ENCODE results near the gene TMCC1.

TMCC1 gene

DNA sequence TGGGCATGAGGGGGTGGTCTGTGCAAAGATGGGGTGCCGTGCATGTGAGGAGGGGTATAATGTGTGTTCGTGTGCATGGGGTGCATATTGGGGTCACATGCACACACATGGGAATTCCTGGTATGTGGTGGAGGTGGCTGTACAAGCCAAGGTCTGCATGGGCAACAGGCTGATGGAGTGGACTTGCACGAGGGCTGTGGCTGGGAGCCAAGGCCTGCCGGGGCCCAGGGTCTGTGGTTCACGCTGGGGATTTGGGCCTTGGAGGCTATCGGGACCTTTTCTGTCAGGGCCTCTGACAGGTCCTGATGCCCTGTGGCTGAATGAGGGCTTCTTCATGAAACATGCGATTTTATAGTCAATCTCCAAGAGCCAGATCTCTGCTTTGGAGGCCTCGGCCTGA lies 277.2 kb downstream of the TMCC1 start:
- in situ Hi-C loops (cut with MboI; ENCODE audit: low pct_unique_long_range_greater_than_20kb, low sequenced_read_pairs, unreplicated experiment): no loop called here
- DNase-seq (ENCODE audit: low spot score): no peak
- TF ChIP-seq, protein P1, sequence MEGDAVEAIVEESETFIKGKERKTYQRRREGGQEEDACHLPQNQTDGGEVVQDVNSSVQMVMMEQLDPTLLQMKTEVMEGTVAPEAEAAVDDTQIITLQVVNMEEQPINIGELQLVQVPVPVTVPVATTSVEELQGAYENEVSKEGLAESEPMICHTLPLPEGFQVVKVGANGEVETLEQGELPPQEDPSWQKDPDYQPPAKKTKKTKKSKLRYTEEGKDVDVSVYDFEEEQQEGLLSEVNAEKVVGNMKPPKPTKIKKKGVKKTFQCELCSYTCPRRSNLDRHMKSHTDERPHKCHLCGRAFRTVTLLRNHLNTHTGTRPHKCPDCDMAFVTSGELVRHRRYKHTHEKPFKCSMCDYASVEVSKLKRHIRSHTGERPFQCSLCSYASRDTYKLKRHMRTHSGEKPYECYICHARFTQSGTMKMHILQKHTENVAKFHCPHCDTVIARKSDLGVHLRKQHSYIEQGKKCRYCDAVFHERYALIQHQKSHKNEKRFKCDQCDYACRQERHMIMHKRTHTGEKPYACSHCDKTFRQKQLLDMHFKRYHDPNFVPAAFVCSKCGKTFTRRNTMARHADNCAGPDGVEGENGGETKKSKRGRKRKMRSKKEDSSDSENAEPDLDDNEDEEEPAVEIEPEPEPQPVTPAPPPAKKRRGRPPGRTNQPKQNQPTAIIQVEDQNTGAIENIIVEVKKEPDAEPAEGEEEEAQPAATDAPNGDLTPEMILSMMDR (IDR thresholded peaks at IDR 0.05; ENCODE audit: extremely low read depth, insufficient read depth, missing control alignments): no peak

DNA sequence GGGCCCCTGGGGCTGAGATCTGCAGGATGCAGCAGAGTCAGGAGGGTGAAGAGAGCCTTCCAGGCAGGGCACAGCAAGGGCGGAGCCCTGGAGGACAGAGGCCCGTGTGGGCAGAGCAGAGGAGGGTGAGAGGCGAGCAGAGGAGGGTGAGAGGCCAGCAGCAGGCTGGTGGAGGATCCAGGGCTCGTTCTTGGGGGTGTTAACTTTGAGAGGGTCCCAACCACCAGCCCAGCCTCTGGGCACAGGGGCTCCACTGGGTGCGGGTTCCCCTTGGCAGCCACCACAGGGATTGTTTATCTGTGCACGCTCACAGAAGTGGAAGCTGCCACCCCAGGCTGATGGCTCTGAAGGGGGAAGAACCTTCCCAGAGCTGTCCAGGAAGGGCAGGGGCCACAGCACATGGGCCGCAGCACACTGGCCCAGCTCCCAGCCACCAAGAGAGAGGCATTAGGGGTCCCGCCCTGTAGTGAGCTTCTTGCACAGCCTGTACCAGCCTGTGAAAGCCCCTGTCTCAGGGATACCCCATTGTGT lies 277.7 kb downstream of the TMCC1 start:
- no peak for DNase-seq (ENCODE audit: low spot score)
- TF ChIP-seq, protein P1 (IDR thresholded peaks at IDR 0.05; ENCODE audit: extremely low read depth, insufficient read depth, missing control alignments): no peak
- in situ Hi-C loops (cut with MboI; ENCODE audit: low pct_unique_long_range_greater_than_20kb, low sequenced_read_pairs, unreplicated experiment): no loop called here

DNA sequence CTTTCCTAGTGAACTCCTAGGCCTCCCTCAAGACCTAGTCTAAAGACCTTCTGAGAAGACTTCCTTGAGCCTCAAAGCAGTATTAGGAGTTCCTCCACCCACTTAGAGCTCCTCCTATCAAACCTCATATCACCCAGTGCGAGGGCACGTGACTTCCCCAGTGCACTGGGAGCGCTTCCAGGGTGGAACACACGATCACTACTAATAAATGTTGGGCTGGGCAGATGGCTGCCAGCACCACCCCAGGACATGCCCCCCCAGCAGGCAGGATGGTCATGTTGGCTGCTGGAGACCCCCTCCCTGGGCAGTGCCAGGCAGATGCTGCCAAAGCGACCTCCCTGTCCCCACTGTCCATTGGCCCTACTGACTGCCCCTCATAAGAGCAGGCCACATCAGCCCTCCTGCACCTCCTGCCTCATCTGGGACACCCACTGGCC lies 278.6 kb downstream of the TMCC1 start:
- in situ Hi-C loops (cut with MboI; ENCODE audit: low pct_unique_long_range_greater_than_20kb, low sequenced_read_pairs, unreplicated experiment): no loop called here
- TF ChIP-seq, protein P1 (IDR thresholded peaks at IDR 0.05; ENCODE audit: extremely low read depth, insufficient read depth, missing control alignments): no peak
- no peak for DNase-seq (ENCODE audit: low spot score)

DNA sequence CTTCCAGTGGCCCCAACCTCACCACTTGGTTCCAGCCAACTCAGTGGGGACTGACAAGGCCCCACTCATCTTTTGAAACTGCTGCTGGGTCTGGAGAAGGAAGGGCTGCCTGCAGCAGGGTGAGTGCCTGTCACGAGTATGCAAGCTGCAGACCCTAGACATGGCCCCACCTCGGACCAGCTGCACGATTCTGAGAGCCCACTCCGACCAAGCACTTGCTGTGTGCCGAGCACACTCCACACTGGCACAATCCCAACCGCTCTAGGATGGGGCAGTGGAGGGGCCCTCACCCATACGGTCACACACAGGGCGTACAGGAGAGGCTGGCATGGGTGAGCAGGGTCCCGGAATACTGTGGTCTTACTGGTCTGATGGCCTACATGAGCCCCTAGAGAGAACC lies 279.1 kb downstream of the TMCC1 start:
- DNase-seq (ENCODE audit: low spot score): no peak
- TF ChIP-seq, protein P1 (IDR thresholded peaks at IDR 0.05; ENCODE audit: extremely low read depth, insufficient read depth, missing control alignments): no peak
- in situ Hi-C loops (cut with MboI; ENCODE audit: low pct_unique_long_range_greater_than_20kb, low sequenced_read_pairs, unreplicated experiment): no loop called here

DNA sequence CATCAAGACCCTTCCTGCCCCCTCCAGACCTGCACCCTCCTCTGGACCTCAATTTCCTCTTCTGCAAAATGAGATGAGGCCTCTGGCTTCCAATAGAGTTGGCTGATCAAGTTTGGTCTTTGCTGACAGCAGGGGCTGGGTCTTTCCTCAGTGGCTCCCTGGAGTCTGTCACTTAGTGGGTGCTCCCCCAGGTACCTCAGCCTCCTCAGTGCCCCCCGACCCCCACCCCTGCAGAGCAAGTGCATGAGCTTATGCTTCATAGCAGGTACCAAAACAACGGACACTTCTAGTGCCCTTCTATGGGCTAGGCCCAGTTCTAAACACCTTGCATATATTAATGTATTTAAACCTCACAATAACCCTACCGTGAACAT lies 280.2 kb downstream of the TMCC1 start:
- no peak for DNase-seq (ENCODE audit: low spot score)
- TF ChIP-seq, protein P1 (IDR thresholded peaks at IDR 0.05; ENCODE audit: extremely low read depth, insufficient read depth, missing control alignments): no peak
- in situ Hi-C loops (cut with MboI; ENCODE audit: low pct_unique_long_range_greater_than_20kb, low sequenced_read_pairs, unreplicated experiment): no loop called here

DNA sequence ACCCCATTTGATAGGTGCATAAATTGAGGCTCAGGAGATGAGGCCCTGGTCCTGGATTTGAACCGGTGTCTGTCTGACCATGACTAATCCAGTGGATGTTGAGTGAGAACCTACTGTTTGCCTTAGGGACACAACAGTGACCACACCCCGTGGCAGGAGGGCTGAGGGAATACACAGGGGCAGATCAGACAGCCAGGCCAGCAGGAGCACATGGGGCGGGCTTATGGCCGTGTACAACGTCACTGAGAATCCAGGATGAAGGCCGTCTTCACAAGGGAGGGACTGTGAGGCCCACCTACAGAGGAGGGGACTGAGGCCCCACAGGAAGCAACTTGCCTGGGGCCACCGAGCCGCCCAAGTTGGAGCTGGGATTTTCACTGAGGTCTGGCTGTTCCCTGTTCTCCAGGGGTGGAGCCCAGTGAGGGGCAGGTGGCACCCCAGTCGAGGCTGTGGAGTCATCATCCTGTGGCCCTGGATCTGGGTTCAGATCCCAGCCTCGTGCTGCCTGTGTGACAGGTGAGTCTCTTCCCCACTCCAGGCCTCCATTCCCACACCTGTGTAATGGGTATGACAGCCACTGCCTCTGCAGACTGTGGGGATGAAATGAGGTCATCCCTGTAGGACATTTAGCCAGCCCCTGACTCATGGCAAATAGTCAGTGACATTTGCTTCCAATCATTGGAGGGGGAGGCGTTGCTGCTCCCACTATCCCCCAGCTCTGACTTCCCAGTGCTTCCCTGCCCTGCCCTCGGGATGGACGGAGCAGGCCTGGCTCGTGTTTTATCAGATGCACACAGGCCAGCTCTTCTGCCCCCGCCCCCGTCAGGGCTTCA lies 280.8 kb downstream of the TMCC1 start:
- DNase-seq (ENCODE audit: low spot score): no peak
- TF ChIP-seq, protein P1 (IDR thresholded peaks at IDR 0.05; ENCODE audit: extremely low read depth, insufficient read depth, missing control alignments): no peak
- in situ Hi-C loops (cut with MboI; ENCODE audit: low pct_unique_long_range_greater_than_20kb, low sequenced_read_pairs, unreplicated experiment): no loop called here
